HG03175 (cell line): Measurements from ENCODE around the gene DUS1L.

ENCODE experiments used
- ATAC-seq: cut with Tn5 transposase; IDR thresholded peaks from one replicate; pipeline ENCODE4 v1.9.1; 2021; ENCODE audit warnings: mild to moderate bottlenecking, moderate library complexity; ENCODE audit not compliant: unreplicated experiment

The DUS1L gene

GRCh38 chr17:82056729-82057621, 8.6 kb downstream of the DUS1L start:
- ATAC-seq = no peak

GRCh38 chr17:82055965-82056728, 9.5 kb downstream of the DUS1L start:
- no peak for ATAC-seq

- ATAC-seq = no peak
These were observed 10.3 kb downstream of the DUS1L start for GRCh38 chr17:82055023-82055964.

- no peak for ATAC-seq
These were observed 11.1 kb downstream of the DUS1L start for GRCh38 chr17:82054351-82055022.

GRCh38 chr17:82053556-82054263, 11.9 kb downstream of the DUS1L start:
- no peak for ATAC-seq

GRCh38 chr17:82053130-82053529, 12.5 kb downstream of the DUS1L start:
- ATAC-seq = no peak

- no peak for ATAC-seq
These were observed 13.0 kb downstream of the DUS1L start for GRCh38 chr17:82052638-82053059.

- peak; percentile 54 for ATAC-seq
These were observed 13.6 kb downstream of the DUS1L start, which contains the start of the genes GPS1 and RFNG for GRCh38 chr17:82051776-82052637. Gene GPS1, plus strand, starts transcription at chr17:82051898. Its CDS starts 34 bp downstream, at chr17:82051932. Gene RFNG, minus strand, starts transcription at chr17:82051811. Its CDS starts 45 bp downstream, at chr17:82051766.

GRCh38 chr17:82050761-82051641, 14.6 kb downstream of the DUS1L start:
- peak; percentile 12 for ATAC-seq

GRCh38 chr17:82050152-82050760, 15.3 kb downstream of the DUS1L start:
- no peak for ATAC-seq

- ATAC-seq = no peak
These were observed 16.1 kb downstream of the DUS1L start for GRCh38 chr17:82049521-82049971.

GRCh38 chr17:82049106-82049505, 16.5 kb downstream of the DUS1L start:
- ATAC-seq = no peak

GRCh38 chr17:82048571-82048971, 17.0 kb downstream of the DUS1L start:
- no peak for ATAC-seq

GRCh38 chr17:82047914-82048570, 17.6 kb downstream of the DUS1L start:
- ATAC-seq = no peak

- ATAC-seq = no peak
These were observed 18.2 kb downstream of the DUS1L start for GRCh38 chr17:82047379-82047778.

GRCh38 chr17:82046903-82047302, 18.7 kb downstream of the DUS1L start:
- no peak for ATAC-seq
